Neutrophil (primary cell): ENCODE results near the gene KMT2C.

Experiments
- H3K27ac ChIP-seq: fragments of 200-600 bp; sonication (generic); 2 replicates; pipeline ENCODE4 v1.5.1; 2016; ENCODE audit warnings: mild to moderate bottlenecking, moderate library complexity
- H3K27me3 ChIP-seq: fragments of 200-600 bp; sonication (generic); 2 replicates; pipeline ENCODE4 v1.6.0; 2016; ENCODE audit warnings: mild to moderate bottlenecking
- H3K36me3 ChIP-seq: fragments of 200-600 bp; sonication (generic); 2 replicates; pipeline ENCODE4 v1.5.1; 2017
- H3K4me1 ChIP-seq, 2 experiments: fragments of 200-600 bp in 1 of 2; sonication (generic) in 1 of 2; 1 replicate in 1 of 2; 2 replicates in 1 of 2; pipeline versions ENCODE4 v1.5.1 to v1.6.1; 2013 to 2016; ENCODE audit warnings: low read depth in 1 of 2, low read length in 1 of 2, mild to moderate bottlenecking in 1 of 2, moderate library complexity in 1 of 2; ENCODE audit not compliant: control insufficient read depth in 1 of 2, insufficient read depth in 1 of 2
- H3K4me3 ChIP-seq, 2 experiments: fragments of 200-600 bp in 1 of 2; sonication (generic) in 1 of 2; 1 replicate in 1 of 2; 2 replicates in 1 of 2; pipeline ENCODE4 v1.5.1; 2013 to 2016; ENCODE audit warnings: low read depth in 1 of 2, low read length in 1 of 2, mild to moderate bottlenecking in 1 of 2, moderate library complexity in 1 of 2
- H3K9me3 ChIP-seq: fragments of 200-600 bp; sonication (generic); 2 replicates; pipeline ENCODE4 v1.5.1; 2016
- TF ChIP-seq, protein P1 (sequence below): fragments of 200-600 bp; sonication (generic); IDR thresholded peaks from 2 replicates; pipeline ENCODE4 v1.5.1; 2016; ENCODE audit warnings: antibody characterized with exemption

The KMT2C gene

DNA sequence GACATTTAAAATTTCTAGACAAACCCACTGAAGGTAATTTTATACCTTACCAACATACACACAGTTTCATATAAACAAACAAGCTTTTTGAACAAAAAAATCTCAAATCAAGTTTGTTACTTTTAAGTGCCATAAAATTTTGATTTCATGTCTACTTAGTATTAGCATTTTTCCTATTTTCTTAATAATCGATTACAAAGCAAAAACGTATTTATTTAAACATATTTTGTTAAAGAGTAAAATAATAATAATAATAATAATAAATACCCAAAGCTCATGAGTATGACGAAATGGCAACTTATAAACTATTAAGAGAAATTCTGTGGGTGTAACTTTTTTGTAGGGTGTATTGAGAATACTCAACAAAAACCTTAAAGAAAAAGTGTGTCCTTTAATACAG, 232.7 kb downstream of the KMT2C start:
- Histone ChIP-seq H3K4me1 (no peaks in the 10 kb centered on the region), H3K9me3 (no peaks in the 10 kb centered on the region), H3K36me3 (peaks cover 57% of the 10 kb centered on the region), H3K27ac (no peak overlapping the region), H3K27me3 (no peaks in the 10 kb centered on the region), H3K4me3 (no peak overlapping the region)
- TF ChIP-seq, protein P1, sequence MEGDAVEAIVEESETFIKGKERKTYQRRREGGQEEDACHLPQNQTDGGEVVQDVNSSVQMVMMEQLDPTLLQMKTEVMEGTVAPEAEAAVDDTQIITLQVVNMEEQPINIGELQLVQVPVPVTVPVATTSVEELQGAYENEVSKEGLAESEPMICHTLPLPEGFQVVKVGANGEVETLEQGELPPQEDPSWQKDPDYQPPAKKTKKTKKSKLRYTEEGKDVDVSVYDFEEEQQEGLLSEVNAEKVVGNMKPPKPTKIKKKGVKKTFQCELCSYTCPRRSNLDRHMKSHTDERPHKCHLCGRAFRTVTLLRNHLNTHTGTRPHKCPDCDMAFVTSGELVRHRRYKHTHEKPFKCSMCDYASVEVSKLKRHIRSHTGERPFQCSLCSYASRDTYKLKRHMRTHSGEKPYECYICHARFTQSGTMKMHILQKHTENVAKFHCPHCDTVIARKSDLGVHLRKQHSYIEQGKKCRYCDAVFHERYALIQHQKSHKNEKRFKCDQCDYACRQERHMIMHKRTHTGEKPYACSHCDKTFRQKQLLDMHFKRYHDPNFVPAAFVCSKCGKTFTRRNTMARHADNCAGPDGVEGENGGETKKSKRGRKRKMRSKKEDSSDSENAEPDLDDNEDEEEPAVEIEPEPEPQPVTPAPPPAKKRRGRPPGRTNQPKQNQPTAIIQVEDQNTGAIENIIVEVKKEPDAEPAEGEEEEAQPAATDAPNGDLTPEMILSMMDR: no peak

DNA sequence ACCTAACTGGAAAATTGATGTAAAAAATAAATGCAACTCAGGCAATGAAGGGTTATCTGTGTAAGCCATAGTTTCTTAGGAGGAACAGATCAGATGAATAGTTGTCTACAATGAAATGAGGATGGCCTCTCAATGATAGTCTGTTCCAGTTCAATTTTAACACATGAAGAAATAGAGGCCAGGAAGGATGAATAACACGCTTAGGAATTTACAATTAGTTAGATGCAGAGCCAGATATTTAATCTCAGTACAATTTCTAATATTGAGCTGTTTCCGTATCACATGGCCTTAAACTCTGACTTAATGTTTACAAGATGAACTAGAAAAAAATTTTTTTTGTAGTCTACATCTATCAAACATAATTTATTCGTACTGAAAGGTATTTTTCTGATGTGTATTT, 233.7 kb downstream of the KMT2C start:
- Histone ChIP-seq H3K36me3 (peaks cover 65% of the 10 kb centered on the region), H3K27ac (no peak overlapping the region), H3K4me3 (no peak overlapping the region), H3K9me3 (no peaks in the 10 kb centered on the region), H3K4me1 (no peaks in the 10 kb centered on the region), H3K27me3 (no peaks in the 10 kb centered on the region)
- TF ChIP-seq, protein P1: no peak

DNA sequence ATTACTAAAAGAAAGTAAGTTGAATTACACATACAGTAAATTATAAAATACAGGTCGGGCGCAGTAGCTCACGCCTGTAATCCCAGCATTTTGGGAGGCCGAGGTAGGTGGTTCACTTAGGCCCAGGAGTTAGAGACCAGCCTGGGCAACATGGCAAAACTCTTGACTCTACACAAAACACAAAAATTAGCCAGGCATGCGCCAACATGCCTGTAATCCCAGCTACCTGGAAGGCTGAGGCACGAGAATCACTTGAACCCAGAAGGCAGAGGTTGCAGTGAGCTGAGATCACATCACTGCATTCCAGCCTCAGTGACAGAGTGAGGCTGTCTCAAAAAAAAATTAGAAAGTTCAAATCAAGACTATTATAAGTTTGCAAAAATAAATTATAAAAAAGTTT, 235.4 kb downstream of the KMT2C start:
- Histone ChIP-seq H3K27me3 (no peaks in the 10 kb centered on the region), H3K9me3 (no peaks in the 10 kb centered on the region), H3K4me3 (no peak overlapping the region), H3K36me3 (peaks cover 67% of the 10 kb centered on the region), H3K4me1 (no peaks in the 10 kb centered on the region), H3K27ac (no peak overlapping the region)
- TF ChIP-seq, protein P1: no peak

DNA sequence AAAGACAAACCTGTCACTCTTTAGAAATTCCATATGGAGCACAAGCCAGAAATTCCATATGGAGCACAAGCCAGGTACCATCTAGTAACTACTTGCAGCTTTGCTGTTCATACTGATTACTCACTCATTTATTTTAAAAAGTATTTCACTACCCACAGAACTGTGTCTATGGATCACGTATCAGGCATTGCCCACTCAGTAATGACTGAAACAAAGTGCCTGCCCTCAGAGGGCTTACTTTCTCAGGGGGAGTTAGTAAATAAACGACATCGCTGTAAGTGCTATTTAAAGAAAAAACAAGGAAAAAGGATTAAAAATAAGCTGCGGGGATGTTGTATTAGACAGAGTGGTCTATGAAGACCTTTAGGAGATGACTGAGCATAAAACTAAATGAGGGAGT, 239.4 kb downstream of the KMT2C start:
- Histone ChIP-seq H3K4me1 (no peaks in the 10 kb centered on the region), H3K9me3 (no peaks in the 10 kb centered on the region), H3K27ac (no peak overlapping the region), H3K27me3 (no peaks in the 10 kb centered on the region), H3K36me3 (peaks cover 80% of the 10 kb centered on the region), H3K4me3 (no peak overlapping the region)
- TF ChIP-seq, protein P1: no peak

DNA sequence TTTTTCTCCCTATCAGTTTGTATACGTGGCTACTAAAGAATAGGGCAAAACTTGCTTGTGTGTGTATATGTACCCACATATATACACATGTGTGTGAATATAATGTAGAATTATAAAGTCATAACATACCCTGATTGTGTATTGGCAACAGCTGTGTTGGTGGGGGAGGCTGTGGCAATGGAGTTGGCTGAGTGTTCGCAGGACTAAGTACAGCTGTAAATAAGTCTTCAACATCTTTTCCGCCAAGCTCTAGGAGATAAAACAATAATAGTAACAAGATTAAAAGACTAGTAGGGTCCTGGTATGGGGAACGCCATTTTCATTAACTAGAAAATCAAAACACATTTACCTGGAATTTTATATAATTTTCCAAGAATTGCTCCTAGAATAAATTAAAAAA, 241.9 kb downstream of the KMT2C start:
- TF ChIP-seq, protein P1: no peak
- Histone ChIP-seq H3K27me3 (no peaks in the 10 kb centered on the region), H3K27ac (no peak overlapping the region), H3K4me1 (no peaks in the 10 kb centered on the region), H3K9me3 (no peaks in the 10 kb centered on the region), H3K36me3 (peaks cover 98% of the 10 kb centered on the region), H3K4me3 (no peak overlapping the region)

DNA sequence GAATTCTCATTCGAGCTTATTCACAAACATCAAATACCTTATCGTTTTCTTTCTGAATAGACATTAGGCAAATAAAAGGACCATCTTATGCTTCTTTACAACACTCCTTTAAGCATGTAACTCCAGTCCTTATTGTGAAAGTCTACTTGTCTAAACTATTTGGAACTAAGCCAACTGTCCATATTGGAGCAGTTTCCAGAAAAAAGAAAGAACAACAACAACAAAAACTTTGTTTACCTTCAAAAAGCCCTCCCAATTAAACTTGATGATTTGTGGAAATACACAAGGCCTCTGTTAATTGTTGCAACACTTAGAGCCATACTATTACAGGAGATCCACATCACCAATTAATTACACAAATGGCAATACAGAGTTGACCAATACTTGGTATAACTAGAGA, 246.7 kb downstream of the KMT2C start:
- TF ChIP-seq, protein P1: no peak
- Histone ChIP-seq H3K27ac (no peak overlapping the region), H3K9me3 (no peaks in the 10 kb centered on the region), H3K27me3 (no peaks in the 10 kb centered on the region), H3K36me3 (peaks cover 98% of the 10 kb centered on the region), H3K4me1 (no peaks in the 10 kb centered on the region), H3K4me3 (no peak overlapping the region)
